ENCODE results near the gene SCMH1.
"Not testable (repeated sequence)": the region's sequence is repeated elsewhere in the genome, so short reads cannot be mapped to it uniquely, and the experiment has no call there.

The SCMH1 gene

GRCh38 chr1:41118645-41119044 lies 123.5 kb downstream of the SCMH1 start:
- peaks cover 24% of the 10 kb centered on the region for H3K36me3 Mint-ChIP-seq
- H3K27me3 Mint-ChIP-seq = no peaks in the 10 kb centered on the region
- no peak overlapping the region for H3K27ac Mint-ChIP-seq
- H3K4me1 Mint-ChIP-seq (ENCODE audit: low read depth) = no peaks in the 10 kb centered on the region
- no peaks in the 10 kb centered on the region for H3K9me3 Mint-ChIP-seq (ENCODE audit: low read depth)
- no peak overlapping the region for H3K4me3 Mint-ChIP-seq

GRCh38 chr1:41117241-41117640 lies 124.9 kb downstream of the SCMH1 start:
- H3K36me3 Mint-ChIP-seq = peaks cover 31% of the 10 kb centered on the region
- H3K27me3 Mint-ChIP-seq; H3K27ac Mint-ChIP-seq; H3K4me3 Mint-ChIP-seq; H3K9me3 Mint-ChIP-seq (ENCODE audit: low read depth); H3K4me1 Mint-ChIP-seq (ENCODE audit: low read depth): not testable (repeated sequence)

GRCh38 chr1:41110736-41111135 lies 131.4 kb downstream of the SCMH1 start:
- H3K4me3 Mint-ChIP-seq = no peak overlapping the region
- no peak overlapping the region for H3K27ac Mint-ChIP-seq
- no peaks in the 10 kb centered on the region for H3K4me1 Mint-ChIP-seq (ENCODE audit: low read depth)
- H3K36me3 Mint-ChIP-seq = peaks cover 24% of the 10 kb centered on the region
- H3K27me3 Mint-ChIP-seq = no peaks in the 10 kb centered on the region
- no peaks in the 10 kb centered on the region for H3K9me3 Mint-ChIP-seq (ENCODE audit: low read depth)

DNA sequence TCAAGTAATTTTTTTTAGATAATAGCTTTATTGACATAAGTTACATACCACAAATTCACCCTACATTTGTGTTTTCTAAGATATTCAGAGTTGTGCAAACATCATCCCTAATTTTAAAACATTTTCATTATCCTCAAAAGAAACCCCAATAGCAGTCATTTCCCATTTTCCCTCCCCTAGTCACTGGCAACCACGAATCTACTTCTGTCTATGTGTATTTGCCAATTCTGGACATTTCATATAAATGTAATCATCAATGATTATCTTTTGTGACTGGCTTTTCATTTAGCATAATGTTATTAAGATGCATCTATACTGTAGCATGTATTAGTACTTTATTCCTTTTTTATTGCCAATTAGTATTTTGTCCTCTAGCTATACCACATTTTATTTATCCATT lies 131.8 kb downstream of the SCMH1 start:
- no peaks in the 10 kb centered on the region for H3K27me3 Mint-ChIP-seq
- H3K27ac Mint-ChIP-seq = no peak overlapping the region
- no peak overlapping the region for H3K4me3 Mint-ChIP-seq
- H3K4me1 Mint-ChIP-seq (ENCODE audit: low read depth) = no peaks in the 10 kb centered on the region
- no peaks in the 10 kb centered on the region for H3K9me3 Mint-ChIP-seq (ENCODE audit: low read depth)
- peaks cover 26% of the 10 kb centered on the region for H3K36me3 Mint-ChIP-seq

GRCh38 chr1:41109310-41110197 lies 132.6 kb downstream of the SCMH1 start:
- Mint-ChIP-seq H3K27ac (no peak overlapping the region), H3K4me3 (no peak overlapping the region), H3K9me3 (ENCODE audit: low read depth) (no peaks in the 10 kb centered on the region), H3K4me1 (ENCODE audit: low read depth) (no peaks in the 10 kb centered on the region), H3K27me3 (no peaks in the 10 kb centered on the region), H3K36me3 (peaks cover 26% of the 10 kb centered on the region)

GRCh38 chr1:41108696-41109275 lies 133.3 kb downstream of the SCMH1 start:
- H3K4me3 Mint-ChIP-seq = no peak overlapping the region
- no peaks in the 10 kb centered on the region for H3K27me3 Mint-ChIP-seq
- no peaks in the 10 kb centered on the region for H3K4me1 Mint-ChIP-seq (ENCODE audit: low read depth)
- H3K27ac Mint-ChIP-seq = no peak overlapping the region
- peaks cover 26% of the 10 kb centered on the region for H3K36me3 Mint-ChIP-seq
- no peaks in the 10 kb centered on the region for H3K9me3 Mint-ChIP-seq (ENCODE audit: low read depth)

DNA sequence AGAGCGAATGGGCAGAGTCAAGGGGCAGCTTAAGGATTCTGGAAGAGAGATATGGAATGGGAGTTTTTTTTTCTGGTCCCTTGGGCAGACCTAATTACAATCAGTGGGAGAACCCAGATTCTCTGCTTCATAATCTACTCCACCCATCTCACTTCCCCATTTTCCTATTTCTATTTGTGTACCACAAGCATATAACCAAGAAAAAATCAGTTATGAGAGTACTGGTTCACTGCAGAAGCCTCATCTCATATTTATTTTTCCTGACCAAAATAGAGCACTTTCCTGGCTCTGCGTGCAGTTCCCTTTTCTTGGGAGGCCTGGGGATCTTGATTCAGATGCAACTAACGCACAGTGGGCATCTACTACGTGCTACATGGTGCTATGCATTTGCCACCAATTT lies 138.3 kb downstream of the SCMH1 start:
- Mint-ChIP-seq H3K36me3 (peaks cover 6% of the 10 kb centered on the region), H3K4me1 (ENCODE audit: low read depth) (peaks cover 2% of the 10 kb centered on the region), H3K4me3 (no peak overlapping the region), H3K9me3 (ENCODE audit: low read depth) (no peaks in the 10 kb centered on the region), H3K27me3 (no peaks in the 10 kb centered on the region), H3K27ac (no peak overlapping the region)

DNA sequence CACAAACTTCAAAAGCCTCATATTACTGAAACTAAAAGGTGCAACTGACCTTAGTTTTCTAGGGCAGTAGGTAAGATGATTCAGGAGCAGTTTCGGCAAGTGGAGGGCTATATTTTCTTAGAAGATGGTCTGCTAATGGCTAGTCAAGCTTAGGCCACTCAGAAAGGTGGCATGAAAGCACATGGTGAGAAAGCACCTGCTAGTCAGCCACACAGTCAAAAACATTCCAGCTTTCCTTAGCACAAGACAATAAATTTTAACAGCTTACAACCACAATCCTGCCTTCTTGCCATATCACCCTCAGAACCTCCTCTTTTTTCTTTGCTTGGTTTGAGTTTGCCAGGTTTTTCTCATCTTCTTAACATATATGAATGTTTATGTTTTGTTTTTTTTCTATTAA lies 139.5 kb downstream of the SCMH1 start:
- H3K4me3 Mint-ChIP-seq = no peak overlapping the region
- peaks cover 5% of the 10 kb centered on the region for H3K36me3 Mint-ChIP-seq
- no peaks in the 10 kb centered on the region for H3K9me3 Mint-ChIP-seq (ENCODE audit: low read depth)
- H3K27me3 Mint-ChIP-seq = no peaks in the 10 kb centered on the region
- no peak overlapping the region for H3K27ac Mint-ChIP-seq
- H3K4me1 Mint-ChIP-seq (ENCODE audit: low read depth) = peaks cover 2% of the 10 kb centered on the region

- Mint-ChIP-seq H3K4me1 (ENCODE audit: low read depth) (peaks cover 2% of the 10 kb centered on the region), H3K9me3 (ENCODE audit: low read depth) (no peaks in the 10 kb centered on the region), H3K36me3 (peaks cover 5% of the 10 kb centered on the region), H3K27ac (no peak overlapping the region), H3K4me3 (no peak overlapping the region), H3K27me3 (no peaks in the 10 kb centered on the region)
These were observed 140.0 kb downstream of the SCMH1 start for GRCh38 chr1:41101950-41102607.

- peaks cover 2% of the 10 kb centered on the region for H3K36me3 Mint-ChIP-seq
- peaks cover 2% of the 10 kb centered on the region for H3K4me1 Mint-ChIP-seq (ENCODE audit: low read depth)
- no peaks in the 10 kb centered on the region for H3K9me3 Mint-ChIP-seq (ENCODE audit: low read depth)
- no peaks in the 10 kb centered on the region for H3K27me3 Mint-ChIP-seq
- no peak overlapping the region for H3K4me3 Mint-ChIP-seq
- H3K27ac Mint-ChIP-seq = no peak overlapping the region
These were observed 141.0 kb downstream of the SCMH1 start for GRCh38 chr1:41101076-41101475.

- H3K4me1 Mint-ChIP-seq (ENCODE audit: low read depth) = peaks cover 2% of the 10 kb centered on the region
- H3K36me3 Mint-ChIP-seq = no peaks in the 10 kb centered on the region
- H3K4me3 Mint-ChIP-seq = no peak overlapping the region
- H3K27ac Mint-ChIP-seq = no peak overlapping the region
- H3K27me3 Mint-ChIP-seq = no peaks in the 10 kb centered on the region
- no peaks in the 10 kb centered on the region for H3K9me3 Mint-ChIP-seq (ENCODE audit: low read depth)
These were observed 141.9 kb downstream of the SCMH1 start for GRCh38 chr1:41100170-41100569.

DNA sequence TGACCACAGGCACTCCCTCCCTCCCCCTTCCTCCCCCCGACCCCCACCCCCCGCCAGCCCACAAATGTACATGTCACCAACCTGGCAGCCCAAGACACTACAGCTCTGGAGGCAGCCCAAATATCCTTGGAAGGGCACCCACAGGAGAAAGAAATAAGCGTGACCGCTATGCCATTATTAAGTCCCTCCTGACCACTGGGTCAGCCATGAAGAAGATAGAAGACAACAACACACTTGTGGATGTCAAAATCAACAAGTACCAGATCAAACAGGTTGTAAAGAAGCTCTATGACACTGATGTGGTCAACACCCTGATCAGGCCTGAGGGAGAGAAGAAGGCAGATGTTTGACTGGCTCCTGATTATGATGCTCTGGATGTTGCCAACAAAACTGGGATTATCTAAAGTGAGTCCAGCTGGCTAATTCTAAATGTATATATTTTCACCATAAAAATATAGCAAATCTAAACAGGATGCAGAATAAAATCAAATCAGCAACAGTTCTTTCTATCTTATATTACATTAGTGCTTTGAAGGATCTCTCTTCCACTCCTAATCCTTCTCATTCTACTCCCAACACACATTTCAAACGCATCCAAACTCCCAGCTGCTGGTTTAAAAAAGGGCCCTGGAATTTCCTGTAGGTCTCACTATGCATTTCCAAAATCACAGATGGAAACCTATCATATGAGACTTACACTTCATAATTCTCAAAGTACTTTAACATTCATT lies 143.2 kb downstream of the SCMH1 start:
- no peaks in the 10 kb centered on the region for H3K9me3 Mint-ChIP-seq (ENCODE audit: low read depth)
- H3K4me1 Mint-ChIP-seq (ENCODE audit: low read depth) = peaks cover 2% of the 10 kb centered on the region
- H3K36me3 Mint-ChIP-seq = peaks cover 2% of the 10 kb centered on the region
- no peaks in the 10 kb centered on the region for H3K27me3 Mint-ChIP-seq
- H3K27ac Mint-ChIP-seq = no peak overlapping the region
- H3K4me3 Mint-ChIP-seq = no peak overlapping the region

GRCh38 chr1:41097105-41097504 lies 145.0 kb downstream of the SCMH1 start:
- no peaks in the 10 kb centered on the region for H3K4me1 Mint-ChIP-seq (ENCODE audit: low read depth)
- no peak overlapping the region for H3K4me3 Mint-ChIP-seq
- H3K9me3 Mint-ChIP-seq (ENCODE audit: low read depth) = no peaks in the 10 kb centered on the region
- H3K27me3 Mint-ChIP-seq = no peaks in the 10 kb centered on the region
- peaks cover 2% of the 10 kb centered on the region for H3K36me3 Mint-ChIP-seq
- no peak overlapping the region for H3K27ac Mint-ChIP-seq

- H3K4me3 Mint-ChIP-seq = no peak overlapping the region
- H3K4me1 Mint-ChIP-seq (ENCODE audit: low read depth) = no peaks in the 10 kb centered on the region
- no peak overlapping the region for H3K27ac Mint-ChIP-seq
- H3K9me3 Mint-ChIP-seq (ENCODE audit: low read depth) = no peaks in the 10 kb centered on the region
- peaks cover 9% of the 10 kb centered on the region for H3K36me3 Mint-ChIP-seq
- no peaks in the 10 kb centered on the region for H3K27me3 Mint-ChIP-seq
These were observed 148.3 kb downstream of the SCMH1 start for GRCh38 chr1:41093826-41094225.

DNA sequence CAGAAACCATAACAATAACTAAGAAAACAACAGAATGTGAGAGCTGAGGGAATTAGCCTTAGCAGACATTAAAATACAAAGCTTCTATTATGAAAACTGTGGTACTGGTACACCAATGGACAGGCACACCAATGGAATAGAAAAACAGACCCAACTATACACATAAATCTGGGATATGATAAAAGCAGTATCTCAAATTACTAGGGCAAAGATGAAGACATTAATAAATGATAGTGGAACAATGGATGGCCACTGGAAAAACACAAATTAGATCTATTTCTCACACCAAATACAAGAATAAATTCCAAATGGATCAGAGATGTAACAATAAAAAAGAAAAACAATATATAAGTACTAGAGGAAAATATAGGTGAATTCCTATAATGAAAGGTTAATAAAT lies 155.2 kb downstream of the SCMH1 start:
- H3K27ac Mint-ChIP-seq = no peak overlapping the region
- H3K27me3 Mint-ChIP-seq = no peaks in the 10 kb centered on the region
- no peak overlapping the region for H3K4me3 Mint-ChIP-seq
- H3K4me1 Mint-ChIP-seq (ENCODE audit: low read depth) = no peaks in the 10 kb centered on the region
- peaks cover 16% of the 10 kb centered on the region for H3K36me3 Mint-ChIP-seq
- no peaks in the 10 kb centered on the region for H3K9me3 Mint-ChIP-seq (ENCODE audit: low read depth)

Measured in activated naive CD8-positive, alpha-beta T cell (primary cell).